Tibial nerve (tissue), 3 donors: ENCODE results near the gene BARX1.

ENCODE experiments used
- POLR2A ChIP-seq, 2 donors: fragments of 450-650 bp; IDR thresholded peaks; one replicate each; pipeline ENCODE4 v1.6.1; 2017; ENCODE audit warnings: antibody characterized with exemption in 2 of 2, mild to moderate bottlenecking in 2 of 2, moderate library complexity in 2 of 2
- TF ChIP-seq, protein P1 (sequence below), 5 experiments: fragments of 200-600 bp in 3 of 5; fragments of 450-650 bp in 2 of 5; sonication (generic) in 3 of 5; IDR thresholded peaks; one replicate each; pipeline ENCODE4 v1.5.1; 2016 to 2019; ENCODE audit warnings: antibody characterized with exemption in 5 of 5, mild to moderate bottlenecking in 3 of 5, moderate library complexity in 2 of 5

DNA sequence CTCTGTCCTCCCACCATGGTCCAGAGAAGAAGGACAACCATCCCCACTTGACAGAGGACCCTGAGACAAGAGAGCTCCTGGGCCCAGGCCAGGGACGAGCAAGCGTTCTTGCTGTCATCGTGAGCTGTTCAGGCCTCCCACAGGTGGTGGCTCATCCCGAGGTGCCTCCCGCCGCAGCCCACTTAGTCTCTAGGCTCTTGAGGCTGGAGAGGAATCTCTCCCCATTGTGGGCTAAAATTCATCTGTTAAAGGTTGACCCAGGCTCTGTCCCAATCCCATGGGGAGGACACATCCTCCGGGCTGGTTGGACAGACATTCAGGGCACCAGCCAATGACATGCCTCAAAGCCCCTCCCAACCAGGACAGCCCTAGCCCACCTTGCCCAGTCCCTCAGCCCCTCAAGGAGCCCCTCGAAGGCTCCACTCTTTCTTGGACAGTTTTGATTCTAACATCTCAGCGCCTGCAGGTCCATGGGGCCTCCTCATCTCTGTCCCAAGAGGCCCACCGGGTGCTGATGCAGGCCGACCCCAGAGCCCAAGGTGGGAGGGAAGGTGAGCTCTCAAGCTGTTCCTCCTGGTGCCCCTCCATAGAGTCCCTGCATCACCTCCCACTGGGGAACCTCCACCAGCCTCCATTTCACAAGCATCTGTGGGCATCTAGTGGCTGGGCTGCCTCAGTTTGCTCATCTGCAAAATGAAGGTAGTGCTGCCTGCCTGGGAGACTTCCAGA, 52.9 kb downstream of the BARX1 start:
- TF ChIP-seq, protein P1, sequence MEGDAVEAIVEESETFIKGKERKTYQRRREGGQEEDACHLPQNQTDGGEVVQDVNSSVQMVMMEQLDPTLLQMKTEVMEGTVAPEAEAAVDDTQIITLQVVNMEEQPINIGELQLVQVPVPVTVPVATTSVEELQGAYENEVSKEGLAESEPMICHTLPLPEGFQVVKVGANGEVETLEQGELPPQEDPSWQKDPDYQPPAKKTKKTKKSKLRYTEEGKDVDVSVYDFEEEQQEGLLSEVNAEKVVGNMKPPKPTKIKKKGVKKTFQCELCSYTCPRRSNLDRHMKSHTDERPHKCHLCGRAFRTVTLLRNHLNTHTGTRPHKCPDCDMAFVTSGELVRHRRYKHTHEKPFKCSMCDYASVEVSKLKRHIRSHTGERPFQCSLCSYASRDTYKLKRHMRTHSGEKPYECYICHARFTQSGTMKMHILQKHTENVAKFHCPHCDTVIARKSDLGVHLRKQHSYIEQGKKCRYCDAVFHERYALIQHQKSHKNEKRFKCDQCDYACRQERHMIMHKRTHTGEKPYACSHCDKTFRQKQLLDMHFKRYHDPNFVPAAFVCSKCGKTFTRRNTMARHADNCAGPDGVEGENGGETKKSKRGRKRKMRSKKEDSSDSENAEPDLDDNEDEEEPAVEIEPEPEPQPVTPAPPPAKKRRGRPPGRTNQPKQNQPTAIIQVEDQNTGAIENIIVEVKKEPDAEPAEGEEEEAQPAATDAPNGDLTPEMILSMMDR (IDR thresholded peaks at IDR 0.05): no peak
- no peak for TF ChIP-seq POLR2A (IDR thresholded peaks at IDR 0.05)
